GM23338 (cell line): ENCODE data around the gene CXXC1.

Experiments used
- EZH2phosphoT487 ChIP-seq: fragments of 200-600 bp; sonication (generic); IDR thresholded peaks from one replicate; pipeline ENCODE4 v1.8.1; 2018; ENCODE audit warnings: antibody characterized with exemption; ENCODE audit not compliant: unreplicated experiment
- POLR2AphosphoS5 ChIP-seq: IDR thresholded peaks from 2 replicates; pipeline ENCODE4 v1.6.1; 2016; ENCODE audit warnings: antibody characterized with exemption, low read depth
- TF ChIP-seq, protein P1 (sequence below): IDR thresholded peaks from one replicate; pipeline ENCODE4 v1.6.1; 2018; ENCODE audit warnings: antibody characterized with exemption; ENCODE audit not compliant: unreplicated experiment
- TF ChIP-seq, protein P2 (sequence below), 2 experiments: fragments of 200-600 bp in 1 of 2; sonication (generic) in 1 of 2; conservative IDR thresholded peaks; 2 replicates each; pipeline versions ENCODE4 v1.5.1 to v1.6.1; 2016 to 2017; ENCODE audit warnings: antibody characterized with exemption in 2 of 2, low read depth in 2 of 2, mild to moderate bottlenecking in 2 of 2, moderate library complexity in 1 of 2

- TF ChIP-seq, protein P1, sequence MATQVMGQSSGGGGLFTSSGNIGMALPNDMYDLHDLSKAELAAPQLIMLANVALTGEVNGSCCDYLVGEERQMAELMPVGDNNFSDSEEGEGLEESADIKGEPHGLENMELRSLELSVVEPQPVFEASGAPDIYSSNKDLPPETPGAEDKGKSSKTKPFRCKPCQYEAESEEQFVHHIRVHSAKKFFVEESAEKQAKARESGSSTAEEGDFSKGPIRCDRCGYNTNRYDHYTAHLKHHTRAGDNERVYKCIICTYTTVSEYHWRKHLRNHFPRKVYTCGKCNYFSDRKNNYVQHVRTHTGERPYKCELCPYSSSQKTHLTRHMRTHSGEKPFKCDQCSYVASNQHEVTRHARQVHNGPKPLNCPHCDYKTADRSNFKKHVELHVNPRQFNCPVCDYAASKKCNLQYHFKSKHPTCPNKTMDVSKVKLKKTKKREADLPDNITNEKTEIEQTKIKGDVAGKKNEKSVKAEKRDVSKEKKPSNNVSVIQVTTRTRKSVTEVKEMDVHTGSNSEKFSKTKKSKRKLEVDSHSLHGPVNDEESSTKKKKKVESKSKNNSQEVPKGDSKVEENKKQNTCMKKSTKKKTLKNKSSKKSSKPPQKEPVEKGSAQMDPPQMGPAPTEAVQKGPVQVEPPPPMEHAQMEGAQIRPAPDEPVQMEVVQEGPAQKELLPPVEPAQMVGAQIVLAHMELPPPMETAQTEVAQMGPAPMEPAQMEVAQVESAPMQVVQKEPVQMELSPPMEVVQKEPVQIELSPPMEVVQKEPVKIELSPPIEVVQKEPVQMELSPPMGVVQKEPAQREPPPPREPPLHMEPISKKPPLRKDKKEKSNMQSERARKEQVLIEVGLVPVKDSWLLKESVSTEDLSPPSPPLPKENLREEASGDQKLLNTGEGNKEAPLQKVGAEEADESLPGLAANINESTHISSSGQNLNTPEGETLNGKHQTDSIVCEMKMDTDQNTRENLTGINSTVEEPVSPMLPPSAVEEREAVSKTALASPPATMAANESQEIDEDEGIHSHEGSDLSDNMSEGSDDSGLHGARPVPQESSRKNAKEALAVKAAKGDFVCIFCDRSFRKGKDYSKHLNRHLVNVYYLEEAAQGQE = no peak
- TF ChIP-seq, protein P2, sequence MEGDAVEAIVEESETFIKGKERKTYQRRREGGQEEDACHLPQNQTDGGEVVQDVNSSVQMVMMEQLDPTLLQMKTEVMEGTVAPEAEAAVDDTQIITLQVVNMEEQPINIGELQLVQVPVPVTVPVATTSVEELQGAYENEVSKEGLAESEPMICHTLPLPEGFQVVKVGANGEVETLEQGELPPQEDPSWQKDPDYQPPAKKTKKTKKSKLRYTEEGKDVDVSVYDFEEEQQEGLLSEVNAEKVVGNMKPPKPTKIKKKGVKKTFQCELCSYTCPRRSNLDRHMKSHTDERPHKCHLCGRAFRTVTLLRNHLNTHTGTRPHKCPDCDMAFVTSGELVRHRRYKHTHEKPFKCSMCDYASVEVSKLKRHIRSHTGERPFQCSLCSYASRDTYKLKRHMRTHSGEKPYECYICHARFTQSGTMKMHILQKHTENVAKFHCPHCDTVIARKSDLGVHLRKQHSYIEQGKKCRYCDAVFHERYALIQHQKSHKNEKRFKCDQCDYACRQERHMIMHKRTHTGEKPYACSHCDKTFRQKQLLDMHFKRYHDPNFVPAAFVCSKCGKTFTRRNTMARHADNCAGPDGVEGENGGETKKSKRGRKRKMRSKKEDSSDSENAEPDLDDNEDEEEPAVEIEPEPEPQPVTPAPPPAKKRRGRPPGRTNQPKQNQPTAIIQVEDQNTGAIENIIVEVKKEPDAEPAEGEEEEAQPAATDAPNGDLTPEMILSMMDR (conservative IDR thresholded peaks at IDR 0.05; ENCODE audit: low read depth in 2 of 2) = no peak
- TF ChIP-seq POLR2AphosphoS5 = no peak
- TF ChIP-seq EZH2phosphoT487 = no peak
These were observed 458 bp downstream of the CXXC1 start for GRCh38 chr18:50287028-50287440.
